Fibroblast of skin of left quadriceps (primary cell): Measurements from ENCODE around the gene BHLHE40.

Experiments used
- DNase-seq, 2 experiments: peaks; one replicate each; pipeline ENCODE4 v3.0.0-alpha.2; 2013; ENCODE audit warnings: low read depth in 2 of 2

BHLHE40 gene

GRCh38 chr3:5019411-5020241 lies 40.4 kb downstream of the BHLHE40 start:
- no peak for DNase-seq

GRCh38 chr3:5020242-5020722 lies 41.0 kb downstream of the BHLHE40 start:
- no peak for DNase-seq

DNA sequence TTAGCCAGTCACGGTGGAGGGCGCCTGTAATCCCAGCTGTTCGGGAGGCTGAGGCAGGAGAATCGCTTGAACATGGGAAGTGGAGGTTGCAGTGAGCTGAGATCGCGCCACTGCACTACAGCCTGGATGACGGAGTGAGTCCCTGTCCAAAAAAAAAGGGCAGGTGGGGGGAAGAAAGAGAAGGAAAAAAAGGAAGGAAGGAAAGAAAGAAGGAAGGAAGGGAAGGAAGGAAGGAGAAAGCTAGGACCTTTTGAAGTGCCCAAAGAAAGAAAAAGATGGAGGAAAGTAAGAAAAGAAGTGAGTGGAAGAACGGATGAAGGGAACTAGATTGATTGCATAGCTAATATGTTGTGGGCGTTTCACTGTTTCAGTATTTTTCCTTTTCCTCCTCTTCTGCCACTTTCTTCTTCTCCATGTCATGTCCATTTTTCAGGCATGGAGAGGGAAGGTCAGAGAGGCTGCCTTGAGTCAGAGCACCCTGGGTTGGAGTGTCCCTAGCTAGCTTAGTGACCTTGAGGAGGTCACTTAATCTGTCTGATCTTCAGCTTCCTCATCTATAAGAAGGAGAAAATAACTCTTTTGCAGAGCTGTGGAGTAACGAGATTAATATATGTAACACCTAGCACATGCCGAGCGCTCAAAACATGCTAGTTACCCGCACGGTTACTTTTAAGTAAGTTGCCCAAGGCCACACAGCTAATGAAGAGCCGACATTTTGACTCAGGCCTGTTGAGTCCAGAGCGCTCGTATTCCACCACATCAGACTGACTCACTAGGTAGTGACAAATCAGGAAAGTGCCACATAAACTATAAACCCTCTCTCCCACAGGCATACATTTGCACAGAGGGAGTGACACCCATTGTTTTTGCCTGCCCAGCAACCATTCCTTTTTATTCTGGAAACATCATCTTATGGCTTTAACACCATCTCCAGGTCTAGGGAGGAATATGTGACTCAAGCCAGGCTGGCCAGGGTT lies 42.2 kb downstream of the BHLHE40 start:
- DNase-seq: no peak

DNA sequence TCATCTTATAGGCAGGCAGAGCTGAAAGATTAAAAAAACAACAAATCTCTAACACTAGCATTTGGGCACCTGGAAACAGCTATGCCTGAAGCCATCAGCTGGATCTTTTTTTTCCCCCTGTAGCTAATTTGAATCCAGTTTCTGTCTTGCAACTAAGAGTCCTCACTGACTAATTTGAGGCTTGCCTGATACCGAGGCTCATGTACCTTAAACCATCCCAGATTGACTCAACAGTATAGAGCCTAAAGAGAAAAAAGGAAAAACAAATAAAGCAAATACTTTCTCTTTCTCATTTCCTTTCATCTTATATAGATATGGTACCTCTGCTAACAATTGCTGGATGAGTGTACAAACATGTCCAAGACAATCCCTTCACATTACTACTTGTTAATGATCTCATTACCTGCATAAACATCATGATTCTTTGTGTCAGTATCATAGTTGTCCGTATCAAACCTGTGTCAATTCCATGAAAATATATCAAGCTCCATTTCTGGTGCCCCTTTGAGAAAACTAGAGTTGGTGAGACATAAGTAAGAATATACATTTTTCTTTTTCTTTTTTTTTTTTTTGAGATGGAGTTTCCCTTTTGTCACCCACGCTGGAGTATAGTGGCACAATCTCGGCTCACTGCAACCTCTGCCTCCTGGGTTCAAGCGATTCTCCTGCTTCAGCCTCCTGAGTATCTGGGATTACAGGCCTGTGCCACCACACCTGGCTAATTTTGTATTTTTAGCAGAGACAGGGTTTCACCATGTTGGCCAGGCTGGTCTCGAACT lies 43.1 kb downstream of the BHLHE40 start:
- no peak for DNase-seq

- peak; percentile 88 to 91 for DNase-seq
Measured at GRCh38 chr3:5022966-5023776, 43.9 kb downstream of the BHLHE40 start.

GRCh38 chr3:5023777-5024346 lies 44.6 kb downstream of the BHLHE40 start:
- no peak for DNase-seq

GRCh38 chr3:5026046-5026362 lies 46.8 kb downstream of the BHLHE40 start:
- no peak for DNase-seq

DNA sequence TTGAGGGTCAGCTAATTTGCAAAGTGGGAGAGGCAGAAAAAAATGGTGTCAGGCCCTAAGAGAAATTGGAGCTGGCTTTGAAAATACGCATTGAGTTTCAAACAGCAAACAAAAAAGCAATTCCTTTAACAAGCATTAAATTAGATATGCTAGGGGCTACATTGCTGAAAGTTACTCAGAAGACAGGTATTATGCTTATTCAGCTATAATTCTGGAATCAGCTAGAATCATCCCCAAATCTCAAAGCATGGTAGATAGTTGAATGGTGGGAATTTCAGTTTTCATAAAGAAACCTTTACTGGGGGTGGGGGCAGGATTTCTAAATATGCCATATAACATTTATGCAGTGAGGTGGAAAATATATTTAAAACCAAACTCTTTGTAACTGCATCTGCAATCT lies 50.5 kb downstream of the BHLHE40 start:
- no peak for DNase-seq

DNA sequence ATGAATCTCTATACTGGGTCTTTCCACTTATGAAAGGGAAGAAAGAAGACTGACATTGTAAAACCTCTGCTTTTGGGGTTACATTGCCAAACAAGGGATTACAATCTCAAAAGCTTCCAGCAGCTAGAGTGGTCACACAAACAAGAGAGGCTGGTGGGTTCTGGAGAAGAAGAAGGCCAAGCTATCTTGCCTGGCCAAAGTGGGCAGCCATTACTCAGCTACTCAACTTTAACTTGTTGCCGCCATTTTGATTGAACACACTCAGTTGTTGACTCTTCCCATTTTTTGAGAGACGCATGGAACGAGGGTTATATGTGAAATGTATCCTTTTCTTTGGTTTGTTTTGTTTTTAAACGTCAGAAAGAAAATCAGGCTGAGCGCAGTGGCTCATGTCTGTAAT lies 50.9 kb downstream of the BHLHE40 start:
- DNase-seq: no peak

GRCh38 chr3:5032844-5033243 lies 53.6 kb downstream of the BHLHE40 start:
- no peak for DNase-seq
